ENCODE data around the gene ARHGAP22.

Gene ARHGAP22

DNA sequence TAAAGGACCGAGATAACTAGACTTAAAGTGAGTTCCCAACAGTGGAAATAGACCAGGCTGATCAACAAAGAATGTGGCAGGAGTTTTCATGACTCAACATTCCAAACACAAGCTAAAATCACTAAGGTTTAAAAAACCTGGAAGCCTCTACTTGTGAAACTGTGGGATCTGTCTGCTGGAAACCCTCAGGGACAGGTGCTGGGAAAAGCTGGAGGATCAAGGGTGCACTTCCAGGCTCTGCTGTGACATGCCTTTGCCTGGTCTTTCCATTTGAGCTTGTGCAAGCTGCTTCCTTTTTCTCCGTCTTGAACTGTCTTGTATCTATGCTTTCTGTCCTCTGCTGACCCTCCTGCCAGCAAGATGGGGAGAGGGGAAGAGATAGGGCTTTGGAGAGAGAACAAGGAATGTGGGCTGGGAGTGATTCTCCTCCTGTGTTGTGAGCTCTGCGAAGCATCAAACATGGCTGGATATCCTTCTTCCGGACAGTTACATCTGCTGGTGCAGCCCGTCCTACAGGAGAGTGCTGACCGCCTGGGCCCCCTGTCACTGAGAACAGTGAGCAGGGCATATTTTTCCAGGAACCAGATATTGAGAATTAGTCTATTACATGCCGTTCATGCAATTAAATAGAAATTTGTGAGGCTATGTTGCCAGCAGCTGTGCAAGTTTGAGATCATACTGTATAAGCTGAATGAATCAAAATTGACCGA, 25.5 kb downstream of the ARHGAP22 start:
- DNase-seq: no peak

DNA sequence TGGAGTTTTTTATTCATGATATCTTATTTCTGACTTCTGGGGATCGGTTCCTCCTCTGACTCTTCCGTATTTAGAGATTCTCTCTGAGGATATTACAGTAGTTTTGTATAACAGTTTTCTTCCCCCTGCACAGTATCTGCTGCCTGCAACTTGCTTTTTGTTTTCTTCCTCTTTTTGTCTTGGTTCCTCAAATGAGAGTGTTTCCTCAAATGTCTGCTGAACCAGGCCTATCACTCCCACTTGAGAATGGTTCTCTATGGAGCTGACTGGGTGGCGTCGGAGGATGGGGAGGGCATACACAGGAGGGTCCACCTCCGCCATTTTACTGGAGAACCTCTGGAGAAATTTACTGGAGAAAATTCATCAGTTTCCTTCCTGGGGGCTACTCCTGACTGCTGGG, 27.7 kb downstream of the ARHGAP22 start:
- no peak for DNase-seq

DNA sequence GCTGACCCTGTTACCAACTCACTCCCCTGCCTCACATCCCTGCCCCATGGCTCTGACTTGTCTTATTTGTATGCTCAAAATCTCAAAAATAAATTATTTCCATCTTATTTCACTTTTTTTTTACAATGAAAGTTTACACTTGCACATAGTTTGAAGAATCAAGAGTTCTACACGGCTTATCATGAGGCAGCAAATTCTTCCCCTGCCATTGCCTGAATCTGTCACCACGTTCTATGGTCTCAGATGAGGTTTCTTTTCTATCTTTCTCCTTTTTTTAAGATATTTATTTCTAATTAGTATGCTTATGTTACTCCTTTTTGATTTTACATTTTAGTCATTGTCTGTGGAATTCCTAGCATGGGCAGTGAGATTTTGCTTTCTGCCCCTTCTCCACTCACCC, 28.4 kb downstream of the ARHGAP22 start:
- no peak for DNase-seq

DNA sequence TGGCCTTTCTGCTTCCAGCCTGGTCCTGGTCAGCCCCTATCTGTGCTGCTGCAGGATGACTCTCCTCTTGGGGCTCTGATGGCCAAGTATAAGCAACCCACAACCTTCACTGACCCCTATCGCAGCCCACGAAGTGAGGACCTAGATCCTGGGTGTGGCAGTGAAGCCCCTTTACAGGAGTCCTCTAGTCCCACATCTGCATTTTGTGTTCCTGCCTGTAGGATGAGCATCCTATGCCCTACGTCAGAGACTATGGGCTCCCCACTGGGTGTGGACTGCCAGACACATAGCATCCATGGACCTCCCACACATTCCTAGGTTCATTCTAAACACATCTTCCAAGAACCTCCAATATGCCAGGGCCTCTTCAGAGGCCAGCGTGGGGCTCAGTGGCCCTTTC, 29.0 kb downstream of the ARHGAP22 start:
- DNase-seq: no peak

DNA sequence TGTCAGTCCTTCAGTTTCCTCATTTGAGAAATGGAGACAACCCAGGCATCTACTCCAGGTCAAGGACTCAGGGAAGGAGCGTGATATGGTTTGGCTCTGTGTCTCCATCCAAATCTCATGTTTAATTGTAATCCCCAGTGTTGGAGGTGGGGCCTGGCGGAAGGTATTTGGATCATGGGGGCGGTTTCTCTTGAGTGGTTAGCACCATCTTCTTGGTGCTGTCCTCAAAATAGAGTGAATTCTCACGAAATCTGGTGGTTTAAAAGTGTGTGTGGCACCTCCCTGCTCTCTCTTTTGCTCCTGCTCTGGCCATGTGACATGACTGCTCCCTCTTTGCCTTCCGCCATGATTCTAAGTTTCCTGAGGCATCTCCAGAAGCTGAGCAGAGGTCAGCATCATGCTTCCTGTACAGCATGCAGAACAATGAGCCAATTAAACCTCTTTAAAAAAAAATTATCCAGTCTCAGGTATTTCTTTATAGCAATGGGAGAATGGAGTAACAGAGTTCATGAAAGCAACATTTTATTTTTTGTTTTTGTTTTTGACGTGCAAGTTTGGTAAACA, 30.0 kb downstream of the ARHGAP22 start:
- no peak for DNase-seq

DNA sequence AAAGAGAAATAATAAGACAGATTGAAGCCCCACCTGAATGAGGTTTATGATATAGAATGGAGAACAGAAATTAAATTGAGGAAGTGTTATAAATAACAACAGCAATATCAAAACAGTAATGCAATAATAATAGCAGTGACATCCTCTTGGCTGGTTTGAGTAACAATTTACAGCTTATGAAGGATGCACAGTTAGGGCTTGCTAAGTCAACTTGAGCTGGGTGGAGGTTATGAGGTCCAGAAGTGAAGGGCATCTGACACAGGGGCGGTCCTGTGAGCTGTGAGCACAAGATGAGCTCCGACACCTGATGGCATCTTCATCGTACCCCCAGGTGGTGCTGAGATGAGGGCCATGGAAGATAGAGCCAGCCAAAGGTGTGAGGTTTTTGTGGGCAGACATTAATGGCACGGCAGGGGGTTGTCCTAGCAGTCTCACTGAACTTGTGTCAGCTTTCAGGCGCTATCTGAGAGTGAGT, 30.5 kb downstream of the ARHGAP22 start:
- DNase-seq: no peak

DNA sequence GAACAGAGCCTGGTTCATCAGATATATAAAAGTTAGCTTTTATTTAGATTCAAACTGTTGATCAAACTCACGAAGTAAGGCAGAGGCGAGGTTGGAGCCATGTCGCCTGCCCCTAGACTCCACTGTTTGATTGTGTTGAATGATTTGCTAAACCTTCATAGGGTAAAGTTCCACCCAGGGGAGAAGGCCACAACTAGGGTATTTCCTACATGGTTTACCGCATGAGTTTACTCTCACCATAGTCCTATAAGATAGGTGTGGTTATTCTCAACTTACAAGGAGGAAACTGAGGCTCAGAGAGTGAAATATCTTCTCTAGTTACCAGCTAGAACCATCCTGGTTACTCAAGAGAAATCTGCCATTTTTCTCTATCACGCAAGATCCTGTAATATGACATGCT, 31.8 kb downstream of the ARHGAP22 start:
- DNase-seq: no peak

DNA sequence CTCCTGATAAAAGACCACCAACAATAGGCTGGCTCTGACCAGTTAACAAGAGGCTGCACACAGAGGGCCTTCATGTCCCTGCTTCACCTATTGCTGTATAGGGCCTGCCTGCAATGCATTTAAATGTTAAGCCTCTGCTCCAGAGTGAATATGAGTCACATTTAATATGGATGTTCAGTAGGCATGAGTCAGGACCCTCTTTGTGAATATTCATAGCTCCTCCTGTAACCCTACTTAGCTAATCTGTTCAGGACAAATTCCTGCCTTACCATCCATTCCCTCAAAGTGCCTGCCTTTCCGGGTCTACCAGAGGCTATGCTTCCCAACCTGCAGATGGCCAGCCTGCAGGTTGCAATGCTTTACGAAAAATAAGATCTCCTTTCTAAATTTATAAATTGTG, 32.5 kb downstream of the ARHGAP22 start:
- no peak for DNase-seq

DNA sequence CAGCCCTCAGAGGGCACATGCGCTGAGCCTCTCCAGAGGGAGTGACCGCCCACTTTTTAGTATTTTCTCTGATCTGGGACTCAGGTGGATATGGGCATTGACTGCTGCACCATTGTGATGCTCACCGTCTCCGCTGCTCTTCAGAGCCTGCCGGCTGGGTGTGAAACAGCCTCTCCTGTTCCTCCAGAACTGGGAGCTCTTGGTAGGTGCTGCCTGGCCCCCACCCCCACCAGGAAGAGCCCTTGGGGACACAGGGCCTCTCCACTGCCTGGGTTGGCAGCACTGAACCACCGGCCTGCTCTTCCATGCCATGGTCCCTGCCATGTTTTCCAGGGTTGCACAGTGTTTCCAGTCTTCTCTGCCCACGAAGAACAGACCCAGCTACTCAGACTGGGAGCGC, 36.3 kb downstream of the ARHGAP22 start:
- no peak for DNase-seq

DNA sequence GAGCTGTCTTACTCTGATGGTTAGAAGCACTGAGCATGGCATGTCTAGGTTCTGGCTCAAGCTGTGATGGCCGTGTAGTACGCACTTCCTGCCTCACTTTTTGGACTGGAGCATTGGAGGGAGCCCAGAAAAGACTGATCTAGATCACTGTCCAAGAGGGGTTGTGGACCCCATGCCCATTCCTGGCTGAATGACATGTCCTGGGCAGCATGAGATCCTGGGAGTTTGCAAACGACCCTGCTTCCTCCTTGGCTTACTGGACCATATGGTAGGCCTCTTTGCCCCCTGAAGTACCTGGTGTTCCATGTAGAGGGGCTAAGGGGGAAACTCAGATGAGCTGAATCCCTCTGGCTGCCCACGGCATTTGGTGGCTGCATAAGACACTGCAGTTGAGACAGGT, 36.7 kb downstream of the ARHGAP22 start:
- no peak for DNase-seq

DNA sequence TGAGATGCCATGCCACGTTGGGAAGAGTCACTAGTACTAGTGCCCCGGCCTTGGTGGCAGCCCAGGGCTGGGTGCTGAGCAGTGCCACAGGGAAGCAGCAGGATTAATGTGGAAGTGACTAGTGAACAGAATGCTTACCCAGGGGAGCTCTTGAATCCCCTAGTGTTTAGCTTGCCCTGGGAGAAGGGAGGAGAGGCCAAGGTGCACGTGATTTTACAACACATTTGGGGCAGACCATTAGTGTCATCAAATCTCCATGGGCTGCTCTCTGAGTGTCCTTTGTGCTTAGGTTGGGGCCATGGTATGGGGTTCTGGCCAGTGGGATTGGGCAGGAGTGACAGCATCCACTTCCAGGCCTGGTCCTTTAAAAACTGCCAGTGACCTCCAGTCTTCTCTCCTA, 37.5 kb downstream of the ARHGAP22 start:
- DNase-seq: no peak

DNA sequence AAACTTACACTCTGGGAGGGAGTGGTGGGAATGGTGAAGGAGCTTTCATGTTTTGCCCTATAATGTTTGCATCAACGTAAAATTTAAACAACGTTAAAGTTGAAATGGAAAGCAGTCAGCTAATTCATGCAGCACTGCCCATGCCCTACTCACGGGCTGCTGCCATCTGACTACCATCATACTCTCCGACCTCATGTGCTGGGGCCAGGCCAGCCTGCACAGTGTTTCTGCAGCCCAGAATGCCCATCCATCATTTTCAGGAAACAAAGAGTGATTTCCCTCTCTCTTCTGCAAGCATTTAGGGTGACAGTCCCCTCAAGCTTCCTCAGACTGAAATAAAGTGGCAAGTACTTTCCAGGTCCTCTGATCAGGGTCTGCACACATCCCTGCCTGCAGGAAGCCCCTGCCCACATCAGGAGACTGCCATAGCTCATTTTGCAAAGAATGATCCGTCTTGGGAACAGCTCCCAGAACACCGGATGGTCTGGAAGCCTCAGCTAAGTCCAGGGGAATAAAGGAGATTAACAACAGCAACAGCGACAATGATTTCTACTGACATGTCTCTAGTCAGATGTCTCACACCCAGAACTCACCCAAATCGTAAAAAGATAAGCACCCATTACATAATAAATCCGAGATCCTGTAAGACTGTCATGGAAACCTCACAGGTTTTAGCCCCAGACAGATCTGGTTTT, 40.3 kb downstream of the ARHGAP22 start:
- DNase-seq: no peak

DNA sequence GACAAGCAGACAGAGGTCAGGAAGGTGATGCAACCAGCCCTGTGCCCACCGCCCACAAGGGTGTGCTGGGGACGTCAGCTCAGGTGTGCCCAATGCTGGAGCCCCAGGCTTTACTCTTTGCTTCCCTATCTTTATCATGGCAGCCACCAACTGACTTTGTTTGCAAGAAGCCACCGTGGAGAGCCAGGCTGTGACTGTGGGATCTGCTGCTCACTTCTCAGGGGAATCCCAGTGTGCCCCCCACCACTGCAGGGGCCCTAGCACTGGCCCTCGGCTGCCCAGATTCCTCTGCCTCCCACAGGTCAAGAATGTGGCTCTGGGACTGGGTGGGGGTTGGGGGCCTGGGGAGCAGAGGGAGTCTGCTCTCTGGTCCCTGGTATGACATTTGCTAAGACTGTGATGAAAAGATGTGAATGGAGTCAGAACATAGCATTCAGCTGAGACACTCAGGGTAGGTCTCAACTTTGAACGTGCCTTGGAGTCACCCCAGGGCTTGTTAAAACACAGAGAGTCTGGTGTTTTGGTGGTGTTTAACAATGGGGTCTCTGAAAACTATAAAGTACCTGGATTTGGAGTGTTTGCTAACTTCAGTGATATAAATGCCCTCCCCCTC, 47.3 kb downstream of the ARHGAP22 start:
- DNase-seq: no peak

DNA sequence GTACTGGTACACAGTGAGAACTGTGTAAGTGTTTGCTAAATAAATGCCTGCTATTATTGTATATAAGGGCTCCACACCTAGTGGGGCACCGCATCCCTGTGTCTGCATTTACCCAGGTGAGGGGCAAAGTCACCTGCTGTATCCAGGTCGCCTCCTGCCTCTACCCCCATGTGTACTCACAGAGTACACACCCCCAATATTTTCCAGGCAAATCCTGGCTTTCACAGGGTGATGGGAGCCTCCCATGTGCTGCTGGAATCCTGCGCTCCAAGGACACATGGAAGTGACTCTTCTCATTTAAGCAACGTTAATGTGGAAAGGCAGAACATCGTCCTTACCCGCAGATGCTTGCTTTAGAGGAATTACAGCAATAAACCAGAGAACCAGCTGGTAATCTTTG, 48.2 kb downstream of the ARHGAP22 start:
- DNase-seq: no peak

DNA sequence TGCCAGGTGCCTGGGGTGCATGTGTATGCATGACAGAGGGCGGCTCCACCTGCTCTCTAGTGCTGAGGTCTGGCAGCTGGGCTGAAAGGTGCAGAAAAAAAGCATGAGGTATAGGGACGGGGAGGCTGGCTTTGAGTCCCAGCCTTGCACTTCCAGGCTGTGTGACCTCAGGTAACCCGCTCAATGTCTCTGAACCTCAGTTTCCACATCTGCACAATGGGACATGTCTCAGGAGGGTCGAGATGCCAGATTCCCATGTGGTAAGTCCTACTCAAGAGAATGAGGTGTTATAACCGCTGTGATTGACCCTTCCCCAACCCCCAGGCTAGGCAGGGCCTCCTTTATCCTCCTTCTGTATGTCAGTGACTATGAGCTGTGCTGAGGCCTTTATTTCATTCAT, 48.8 kb downstream of the ARHGAP22 start:
- no peak for DNase-seq

DNA sequence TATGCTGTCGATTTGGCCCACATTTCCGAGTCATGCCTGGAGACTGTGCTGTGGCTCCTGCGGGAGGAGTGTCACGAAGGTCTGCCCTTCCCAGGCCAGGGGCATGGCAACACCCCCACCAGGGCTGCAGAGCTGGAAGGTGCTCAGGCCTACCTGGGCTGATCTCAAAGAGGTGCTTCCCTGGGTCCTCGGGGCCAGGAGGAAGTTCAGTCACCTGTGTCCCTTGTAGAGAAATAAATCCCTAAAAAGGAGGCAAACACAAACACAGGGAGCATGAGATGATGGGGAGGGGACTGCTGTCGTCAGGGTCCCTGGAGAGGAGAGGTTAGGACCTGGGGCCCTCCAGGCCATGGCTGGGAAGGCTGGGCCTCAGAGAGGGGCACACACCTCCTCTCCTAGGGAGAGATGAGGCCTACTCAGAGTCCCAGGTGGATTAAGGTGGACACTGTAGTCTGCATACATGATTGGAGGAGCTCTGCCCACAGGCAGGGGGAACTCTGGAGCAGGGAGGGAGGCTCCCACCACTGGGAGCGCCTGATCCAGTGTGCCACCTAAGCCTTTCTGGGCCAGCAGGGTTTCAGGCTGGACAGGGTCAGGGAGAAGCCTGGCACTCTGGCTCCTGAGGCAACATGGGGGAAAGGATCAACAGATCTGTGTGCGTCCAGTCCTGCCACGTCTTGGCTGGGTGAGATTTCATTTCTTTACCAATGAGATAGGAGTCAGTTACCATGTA, 49.4 kb downstream of the ARHGAP22 start:
- no peak for DNase-seq

DNA sequence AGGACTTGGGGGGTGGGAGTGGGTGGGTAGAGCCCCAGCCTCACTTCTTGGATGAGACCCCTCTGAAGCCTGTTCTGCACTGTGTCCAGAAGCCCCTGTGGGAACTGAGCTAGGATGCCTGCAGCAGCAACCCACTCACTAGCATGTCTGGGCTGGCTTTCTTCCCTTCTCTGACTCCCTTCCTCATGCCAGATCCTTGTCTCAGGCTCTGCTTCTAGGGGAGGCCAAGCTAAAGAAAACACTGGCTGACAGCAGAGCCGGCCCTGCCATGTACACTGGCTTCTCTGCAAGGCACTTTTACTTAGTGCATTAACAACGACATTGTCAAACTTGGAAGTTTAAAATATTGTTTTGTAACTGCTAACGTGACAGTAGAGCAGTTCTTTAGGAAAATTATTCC, 50.2 kb downstream of the ARHGAP22 start:
- no peak for DNase-seq

DNA sequence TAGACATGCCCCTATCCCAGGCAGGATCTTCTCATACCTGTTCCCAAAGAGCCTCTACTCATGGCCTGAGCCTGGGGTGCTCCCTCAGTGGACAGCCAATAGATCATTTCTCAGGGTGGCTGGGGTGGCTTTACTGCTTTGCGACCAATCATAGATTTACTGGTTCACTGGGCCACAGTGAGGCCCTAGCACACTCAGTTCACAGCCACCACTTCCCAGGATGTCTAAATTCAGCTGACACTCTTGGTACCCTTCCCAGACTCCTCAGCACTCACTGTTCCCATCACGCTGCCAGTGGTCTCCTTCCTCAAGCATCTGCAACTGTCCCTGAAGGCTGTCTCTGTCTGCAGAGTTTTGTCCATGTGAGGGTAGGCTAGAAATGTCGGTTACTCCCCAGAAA, 50.6 kb downstream of the ARHGAP22 start:
- DNase-seq: no peak

DNA sequence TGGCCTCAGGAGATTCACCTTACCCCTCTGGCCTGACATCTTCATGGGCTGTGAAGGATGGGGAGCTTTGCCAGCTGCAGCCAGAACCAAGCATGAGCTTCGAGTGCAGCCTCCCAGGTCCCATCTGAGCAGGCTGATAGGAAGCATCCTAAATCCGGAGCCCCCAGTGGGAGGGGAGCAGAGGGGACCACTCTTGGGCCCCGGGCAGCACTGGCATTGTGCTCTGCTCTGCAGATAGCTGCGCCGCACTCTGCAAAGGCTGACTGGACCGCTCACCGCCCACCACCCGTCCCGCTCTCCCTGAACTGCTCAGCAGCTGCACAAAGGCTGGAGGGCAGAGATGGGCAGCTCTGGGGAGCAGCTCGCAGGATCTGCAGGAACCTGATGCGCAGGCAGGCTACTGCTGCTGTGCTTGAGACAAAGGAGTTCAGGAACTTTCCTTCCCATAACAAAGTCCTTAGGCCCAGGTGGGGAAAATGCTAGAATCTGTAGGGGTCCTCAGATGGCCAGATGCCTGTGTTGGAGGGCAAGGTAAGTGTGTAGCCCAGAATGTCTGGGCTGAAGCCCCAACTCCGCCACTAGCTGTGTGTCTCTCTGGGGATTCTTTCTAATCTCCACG, 51.8 kb downstream of the ARHGAP22 start:
- no peak for DNase-seq

DNA sequence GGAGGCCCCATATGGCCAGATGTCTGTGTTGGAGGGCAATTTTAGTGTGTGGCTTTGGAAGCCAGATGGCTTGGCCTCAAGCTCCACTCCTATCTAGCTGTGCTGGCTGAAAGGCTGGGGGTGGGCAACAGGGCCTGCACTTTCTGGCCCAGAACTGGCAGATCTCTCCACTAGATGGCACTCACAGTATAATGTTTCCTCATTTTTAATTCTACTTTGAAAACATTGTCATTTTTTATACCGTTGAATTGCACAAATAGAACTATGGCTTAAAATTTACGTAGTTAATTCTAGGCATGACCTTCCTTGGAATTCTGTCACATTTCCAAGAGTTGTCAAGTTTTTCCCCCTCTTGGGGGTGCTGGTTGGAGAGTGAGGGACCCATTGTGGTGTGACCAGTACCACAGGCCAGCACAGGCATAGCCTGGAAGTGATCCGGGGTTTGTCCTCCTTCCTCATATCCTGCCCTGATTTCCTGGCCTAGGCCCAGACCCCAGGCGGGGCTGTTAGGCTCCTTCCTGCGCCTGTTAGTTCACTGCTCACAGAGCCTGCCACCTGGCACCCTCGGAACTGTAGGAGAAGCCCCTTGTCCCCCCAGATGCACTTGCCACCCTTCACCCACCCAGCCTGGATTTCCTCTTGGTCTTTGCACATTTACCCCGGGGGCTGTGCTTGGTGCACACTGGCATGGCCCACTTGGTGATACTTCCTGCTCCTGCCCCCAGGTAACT, 52.8 kb downstream of the ARHGAP22 start:
- DNase-seq: peak; percentile 32

DNA sequence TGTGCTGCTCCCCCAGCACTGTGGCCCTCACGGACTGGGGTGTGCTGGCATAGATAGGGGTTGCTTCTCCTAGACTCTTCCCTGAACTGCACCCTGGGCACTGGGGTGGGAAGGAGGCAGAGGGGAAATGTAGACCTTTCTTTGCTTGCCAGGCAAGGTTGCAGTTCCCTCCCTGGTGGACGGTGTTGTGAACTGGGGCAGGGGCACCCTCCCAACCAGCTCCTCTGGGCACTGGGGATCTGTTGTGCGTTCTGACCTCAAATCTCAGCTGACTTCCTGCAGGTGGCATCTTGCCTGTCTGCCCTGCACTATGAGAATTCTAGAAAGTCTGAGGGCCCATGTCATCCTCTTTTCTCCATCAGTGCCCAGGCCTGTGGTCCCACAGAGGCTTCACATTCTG, 53.9 kb downstream of the ARHGAP22 start:
- no peak for DNase-seq

DNA sequence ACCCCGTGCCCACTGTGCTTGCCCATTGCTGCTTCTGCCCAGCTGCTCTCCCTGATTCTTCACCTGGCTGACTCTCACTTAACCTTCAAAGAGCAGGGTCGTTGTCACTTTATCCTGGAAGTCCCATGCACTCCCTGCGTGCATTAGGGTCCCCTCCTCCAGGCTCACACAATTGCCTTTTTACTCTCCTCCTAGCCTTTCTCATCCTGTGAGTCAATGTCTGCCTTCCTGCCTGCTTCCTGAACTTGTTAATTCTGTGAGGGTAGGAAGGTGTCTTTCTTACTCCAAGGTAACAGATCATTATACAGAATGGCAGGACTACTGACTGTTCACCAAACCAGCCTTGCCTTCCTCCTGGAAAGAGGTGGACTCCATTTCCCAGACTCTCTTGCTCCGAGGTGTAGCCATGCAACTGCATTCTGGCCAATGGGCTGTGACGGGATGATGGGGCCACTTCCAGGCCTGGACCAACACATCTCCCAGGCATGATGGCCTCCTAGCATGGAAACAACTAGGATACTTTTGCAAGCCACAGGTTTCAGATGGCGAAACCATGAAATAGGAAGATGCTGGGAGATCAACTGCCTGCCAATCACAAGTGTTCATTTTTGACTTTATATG, 54.7 kb downstream of the ARHGAP22 start:
- DNase-seq: no peak
